Loucy (cell line): ENCODE results near the gene ADAM8.

Experiments
- H2AFZ ChIP-seq: fragments of 200-600 bp; sonication (generic); 2 replicates; pipeline ENCODE4 v1.6.0; 2016; ENCODE audit warnings: antibody characterized with exemption, mild to moderate bottlenecking, low read length, moderate library complexity
- H3F3A ChIP-seq: fragments of 200-600 bp; 2 replicates; pipeline ENCODE4 v1.6.0; 2016; ENCODE audit warnings: antibody characterized with exemption, low read depth, mild to moderate bottlenecking
- H3K27me3 ChIP-seq: fragments of 200-600 bp; sonication (generic); 2 replicates; pipeline ENCODE4 v1.6.1; 2014; ENCODE audit warnings: low read length, mild to moderate bottlenecking; ENCODE audit not compliant: insufficient read depth, poor library complexity, severe bottlenecking
- H3K36me3 ChIP-seq: fragments of 200-600 bp; sonication (generic); 2 replicates; pipeline ENCODE4 v1.6.1; 2016; ENCODE audit warnings: low read length; ENCODE audit not compliant: insufficient read depth
- H3K4me1 ChIP-seq: fragments of 200-600 bp; sonication (generic); 2 replicates; pipeline ENCODE4 v1.5.1; 2014; ENCODE audit warnings: low read length, mild to moderate bottlenecking; ENCODE audit not compliant: insufficient read depth, poor library complexity, severe bottlenecking
- H3K4me2 ChIP-seq: fragments of 200-600 bp; sonication (generic); 2 replicates; pipeline ENCODE4 v1.6.0; 2014; ENCODE audit warnings: antibody characterized with exemption, low read length, low read depth, mild to moderate bottlenecking; ENCODE audit not compliant: poor library complexity, severe bottlenecking
- H3K4me3 ChIP-seq: fragments of 200-600 bp; sonication (generic); 2 replicates; pipeline ENCODE4 v1.5.1; 2014; ENCODE audit warnings: low read length, mild to moderate bottlenecking, mixed read lengths; ENCODE audit not compliant: poor library complexity, severe bottlenecking
- H3K79me2 ChIP-seq: fragments of 200-600 bp; sonication (generic); 2 replicates; pipeline ENCODE4 v1.6.1; 2014; ENCODE audit warnings: low read length; ENCODE audit not compliant: insufficient read depth
- H3K9ac ChIP-seq: fragments of 200-600 bp; sonication (generic); 2 replicates; pipeline ENCODE4 v1.6.0; 2014; ENCODE audit warnings: mild to moderate bottlenecking, low read depth, low read length, moderate library complexity; ENCODE audit not compliant: poor library complexity, severe bottlenecking
- H3K9me2 ChIP-seq: fragments of 200-600 bp; sonication (generic); replicated peaks from 2 replicates; pipeline ENCODE4 v1.6.1; 2016; ENCODE audit warnings: low read depth, low read length, mixed read lengths
- H3K9me3 ChIP-seq: fragments of 200-600 bp; sonication (generic); 2 replicates; pipeline ENCODE4 v1.6.1; 2014; ENCODE audit warnings: mild to moderate bottlenecking, antibody characterized with exemption, low read length, low read depth; ENCODE audit not compliant: insufficient read depth
- H4K20me1 ChIP-seq: fragments of 200-600 bp; sonication (generic); 2 replicates; pipeline ENCODE4 v1.6.0; 2014; ENCODE audit warnings: antibody characterized with exemption, low read length, mild to moderate bottlenecking; ENCODE audit not compliant: insufficient read depth, poor library complexity, severe bottlenecking
- EZH2phosphoT487 ChIP-seq: fragments of 200-600 bp; IDR thresholded peaks from 2 replicates; pipeline ENCODE4 v1.6.1; 2018; ENCODE audit warnings: antibody characterized with exemption, mild to moderate bottlenecking, moderate library complexity, borderline replicate concordance
- TF ChIP-seq, protein P1 (sequence below): fragments of 200-600 bp; sonication (generic); conservative IDR thresholded peaks from 2 replicates; pipeline ENCODE4 v1.5.1; 2014; ENCODE audit warnings: mild to moderate bottlenecking, antibody characterized with exemption, low read length

ADAM8 gene

DNA sequence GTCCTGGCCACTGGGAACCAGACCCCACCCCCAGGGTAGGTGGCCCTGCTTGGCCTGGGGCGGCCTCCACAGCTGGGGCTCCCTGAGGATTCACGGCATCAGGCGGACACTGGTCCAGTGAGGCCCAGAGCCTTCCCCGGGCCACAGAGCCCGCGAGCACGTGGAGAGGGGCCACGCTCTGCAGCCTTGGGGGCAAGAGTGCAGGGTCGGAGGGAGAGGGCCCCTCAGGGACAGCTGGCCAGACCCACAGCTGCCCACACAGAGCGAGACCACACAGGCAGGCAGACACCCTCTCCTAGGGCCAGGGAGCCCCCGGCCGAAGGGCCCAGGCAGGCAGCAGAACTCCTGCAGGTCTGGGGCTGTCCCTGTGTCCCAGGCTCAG lies 28.3 kb downstream of the ADAM8 start:
- Histone ChIP-seq H4K20me1 (no peaks in the 10 kb centered on the region), H3K79me2 (no peaks in the 10 kb centered on the region), H3K4me3 (no peak overlapping the region), H3K4me1 (peaks cover 4% of the 10 kb centered on the region), H3F3A (no peaks in the 10 kb centered on the region), H3K36me3 (no peaks in the 10 kb centered on the region), H3K27me3 (no peaks in the 10 kb centered on the region), H3K9ac (no peak overlapping the region), H3K4me2 (no peak overlapping the region), H2AFZ (no peak overlapping the region), H3K9me3 (no peaks in the 10 kb centered on the region), H3K9me2 (no peaks in the 10 kb centered on the region)
- TF ChIP-seq EZH2phosphoT487, result no peak

DNA sequence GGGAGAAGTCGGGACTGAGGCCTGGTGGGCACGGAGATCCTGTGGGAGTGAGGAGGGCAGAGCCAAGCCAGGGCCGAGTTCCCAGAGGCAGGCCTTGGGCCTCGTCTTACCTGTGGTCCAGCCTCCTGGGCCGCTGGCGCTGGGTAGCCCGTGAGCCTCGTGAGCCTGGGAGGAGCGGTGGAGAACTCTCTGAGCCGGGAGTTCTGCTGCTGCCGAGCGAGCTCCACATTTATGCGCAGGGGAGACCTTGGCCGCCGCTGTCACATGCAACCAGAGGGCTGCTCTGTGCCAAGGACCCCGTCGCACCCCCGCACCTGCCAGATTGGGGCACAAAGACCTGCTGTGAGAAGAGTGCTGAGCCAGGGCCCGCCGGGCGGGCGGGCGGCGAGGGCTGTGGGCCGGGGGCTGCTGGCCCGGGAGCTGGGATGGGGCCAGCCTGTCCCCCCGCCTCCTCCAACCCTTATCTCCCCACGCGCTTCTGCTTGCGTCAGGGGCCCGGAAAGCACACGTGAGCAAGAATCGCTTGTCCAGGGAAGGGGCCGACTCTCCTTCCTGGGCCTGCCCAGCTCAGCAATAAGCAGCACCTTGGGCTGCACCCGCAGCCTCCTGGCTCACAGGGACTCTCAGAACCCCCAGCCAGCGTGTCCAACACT lies 28.9 kb downstream of the ADAM8 start:
- H3K27me3 ChIP-seq, result no peaks in the 10 kb centered on the region
- TF ChIP-seq, protein P1, sequence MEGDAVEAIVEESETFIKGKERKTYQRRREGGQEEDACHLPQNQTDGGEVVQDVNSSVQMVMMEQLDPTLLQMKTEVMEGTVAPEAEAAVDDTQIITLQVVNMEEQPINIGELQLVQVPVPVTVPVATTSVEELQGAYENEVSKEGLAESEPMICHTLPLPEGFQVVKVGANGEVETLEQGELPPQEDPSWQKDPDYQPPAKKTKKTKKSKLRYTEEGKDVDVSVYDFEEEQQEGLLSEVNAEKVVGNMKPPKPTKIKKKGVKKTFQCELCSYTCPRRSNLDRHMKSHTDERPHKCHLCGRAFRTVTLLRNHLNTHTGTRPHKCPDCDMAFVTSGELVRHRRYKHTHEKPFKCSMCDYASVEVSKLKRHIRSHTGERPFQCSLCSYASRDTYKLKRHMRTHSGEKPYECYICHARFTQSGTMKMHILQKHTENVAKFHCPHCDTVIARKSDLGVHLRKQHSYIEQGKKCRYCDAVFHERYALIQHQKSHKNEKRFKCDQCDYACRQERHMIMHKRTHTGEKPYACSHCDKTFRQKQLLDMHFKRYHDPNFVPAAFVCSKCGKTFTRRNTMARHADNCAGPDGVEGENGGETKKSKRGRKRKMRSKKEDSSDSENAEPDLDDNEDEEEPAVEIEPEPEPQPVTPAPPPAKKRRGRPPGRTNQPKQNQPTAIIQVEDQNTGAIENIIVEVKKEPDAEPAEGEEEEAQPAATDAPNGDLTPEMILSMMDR, result no peak
- TF ChIP-seq EZH2phosphoT487, result no peak
- H2AFZ ChIP-seq, result no peak overlapping the region

DNA sequence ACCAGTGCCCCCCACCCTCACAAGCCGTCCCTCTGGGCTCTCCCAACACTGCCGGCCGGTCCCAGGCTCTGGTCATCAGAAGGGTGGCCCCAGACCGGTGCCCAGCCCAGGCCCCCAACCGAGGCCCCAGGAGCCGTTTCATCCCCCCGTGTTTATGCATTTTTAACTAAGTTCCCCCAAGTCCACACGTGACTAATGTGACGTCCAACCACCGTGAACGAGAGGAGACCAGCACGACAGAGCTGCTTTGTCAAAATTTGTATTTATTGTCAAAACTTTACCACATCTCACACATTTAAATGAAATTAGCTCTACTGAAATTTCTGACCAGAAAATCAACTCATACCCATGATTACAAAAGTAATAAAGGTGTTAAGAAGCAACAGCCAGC lies 30.4 kb downstream of the ADAM8 start:
- TF ChIP-seq EZH2phosphoT487, result no peak
- TF ChIP-seq, protein P1, result no peak
- Histone ChIP-seq H3K27me3 (no peaks in the 10 kb centered on the region), H2AFZ (no peak overlapping the region), H4K20me1 (no peaks in the 10 kb centered on the region), H3K9ac (peak overlapping the region; percentile 9), H3K4me1 (peaks cover 4% of the 10 kb centered on the region), H3K9me2 (no peaks in the 10 kb centered on the region), H3K9me3 (no peaks in the 10 kb centered on the region; the same call in 1 of the 2 replicates), H3F3A (no peaks in the 10 kb centered on the region), H3K79me2 (no peaks in the 10 kb centered on the region), H3K36me3 (no peaks in the 10 kb centered on the region), H3K4me3 (no peak overlapping the region), H3K4me2 (peak overlapping the region; percentile 13)

More for the DNA sequence above, 28.9 kb downstream of the ADAM8 start:
- Histone ChIP-seq H3K4me1 (peaks cover 4% of the 10 kb centered on the region), H3K4me2 (no peak overlapping the region), H3F3A (no peaks in the 10 kb centered on the region), H3K9me2 (no peaks in the 10 kb centered on the region), H3K36me3 (no peaks in the 10 kb centered on the region), H3K79me2 (no peaks in the 10 kb centered on the region), H3K4me3 (no peak overlapping the region), H3K9me3 (no peaks in the 10 kb centered on the region), H3K9ac (no peak overlapping the region), H4K20me1 (no peaks in the 10 kb centered on the region)
